Right renal pelvis (tissue), 4 donors: ENCODE data around the gene IQSEC1. TPM values are rescaled to one million over a fixed set of nuclear protein-coding genes. Genes with fewer than 3 reads are reported as not detected.
"Not testable (repeated sequence)": the region's sequence is repeated elsewhere in the genome, so short reads cannot be mapped to it uniquely, and the experiment has no call there.

Source experiments
- DNase-seq, 4 donors: peaks; one replicate each; pipeline ENCODE4 v3.0.0-alpha.2; 2013; ENCODE audit warnings: low read depth in 4 of 4, low spot score in 3 of 4, missing footprints in 1 of 4
- polyA plus RNA-seq, 4 donors: library from polyadenylated mRNA; unstranded; fragments of 120-200 nt; gene quantifications; one replicate each; pipeline ENCODE4 v1.2.1, GENCODE V29; 2013; ENCODE audit not compliant: insufficient read length in 4 of 4

IQSEC1 gene
- polyA plus RNA-seq, 4 donors = 29.4 to 35.5 (median 33.1) TPM

- DNase-seq = no peak
These were observed 182.4 kb downstream of the IQSEC1 start for GRCh38 chr3:12890610-12891390.

- DNase-seq = no peak
These were observed 186.5 kb downstream of the IQSEC1 start for GRCh38 chr3:12886736-12887135.

DNA sequence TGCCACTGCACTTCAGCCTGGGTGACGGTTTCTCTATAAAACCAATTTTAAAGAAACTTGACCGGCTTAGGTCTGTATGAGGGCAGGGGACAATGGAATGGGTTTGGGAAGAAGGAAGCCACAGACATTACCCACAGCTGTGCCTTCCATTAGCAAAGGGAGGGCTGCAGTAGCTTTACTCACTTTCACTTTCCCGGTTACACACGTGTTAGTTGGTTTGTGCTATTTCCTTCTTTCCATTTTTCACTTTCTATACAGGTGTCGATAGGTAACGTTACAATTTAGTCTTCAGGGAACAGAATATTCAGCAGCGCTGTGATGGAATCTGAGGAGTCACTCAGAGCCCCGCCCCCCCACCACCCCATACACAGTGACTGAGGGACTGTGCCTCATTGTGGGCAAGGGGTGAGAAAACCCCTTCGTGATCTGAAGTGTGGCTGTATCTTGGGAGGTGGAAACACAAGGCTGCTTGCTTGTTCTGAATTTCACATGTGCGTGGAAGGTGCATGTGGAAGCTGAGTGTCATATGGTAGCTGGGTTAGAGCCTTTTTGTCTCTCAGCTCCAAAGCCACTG, 187.0 kb downstream of the IQSEC1 start:
- no peak for DNase-seq

DNA sequence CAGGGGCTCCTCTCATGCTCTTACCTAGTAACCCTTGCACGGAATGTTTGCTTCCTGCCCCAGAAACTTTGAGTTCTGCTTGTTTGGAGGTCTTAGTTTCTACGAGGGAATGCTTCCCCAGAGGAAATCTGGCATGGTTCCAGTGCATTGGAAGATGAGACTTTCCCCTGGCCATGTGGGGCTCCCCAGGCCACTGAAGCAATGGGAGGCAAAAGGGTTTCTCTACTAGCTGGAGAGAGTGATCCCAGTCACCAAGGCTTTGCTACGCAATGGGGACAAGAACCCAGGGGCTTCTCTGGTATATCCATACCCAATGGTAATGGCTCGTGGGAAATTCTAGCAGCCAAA, 187.7 kb downstream of the IQSEC1 start:
- no peak for DNase-seq

DNA sequence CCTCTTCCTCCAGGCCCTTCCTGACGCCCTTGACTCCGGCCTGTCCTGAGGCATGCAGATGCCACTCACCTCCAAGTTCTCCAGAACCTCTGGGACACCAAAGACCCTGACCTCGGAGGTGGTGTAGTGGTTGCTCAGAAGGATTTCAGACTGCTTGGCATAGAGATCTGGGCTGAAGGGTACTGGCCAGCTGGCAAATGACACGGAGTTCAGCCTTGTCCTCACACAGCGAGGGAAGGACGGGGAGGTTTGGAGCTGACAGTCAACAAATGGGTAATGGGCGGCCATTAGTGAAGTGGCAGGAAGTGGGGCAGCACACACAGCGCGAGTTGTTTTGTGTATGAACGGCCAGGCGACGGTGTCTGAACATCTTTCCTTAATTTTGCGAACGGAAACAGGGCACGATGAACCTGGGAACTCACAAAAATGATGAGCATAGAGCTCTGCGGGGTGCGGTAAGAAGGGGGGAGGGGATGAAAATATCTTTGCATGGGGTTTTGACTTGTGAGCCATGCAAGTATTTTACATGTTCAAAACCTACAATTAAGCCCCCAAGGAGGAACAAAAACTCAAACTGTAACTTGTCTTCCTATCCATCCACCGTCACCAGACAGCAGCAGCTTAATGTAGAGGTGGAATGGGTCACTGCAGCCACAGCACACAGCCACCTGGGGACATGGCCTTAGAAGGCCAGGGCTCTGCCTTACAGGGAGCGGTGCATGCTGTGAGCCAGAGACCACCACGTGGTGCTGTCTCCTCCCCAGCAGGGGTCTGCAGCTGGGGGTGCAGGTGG, 188.2 kb downstream of the IQSEC1 start:
- DNase-seq = no peak

GRCh38 chr3:12884186-12884680, 189.0 kb downstream of the IQSEC1 start:
- no peak for DNase-seq

GRCh38 chr3:12882336-12883310, 190.6 kb downstream of the IQSEC1 start:
- no peak for DNase-seq

DNA sequence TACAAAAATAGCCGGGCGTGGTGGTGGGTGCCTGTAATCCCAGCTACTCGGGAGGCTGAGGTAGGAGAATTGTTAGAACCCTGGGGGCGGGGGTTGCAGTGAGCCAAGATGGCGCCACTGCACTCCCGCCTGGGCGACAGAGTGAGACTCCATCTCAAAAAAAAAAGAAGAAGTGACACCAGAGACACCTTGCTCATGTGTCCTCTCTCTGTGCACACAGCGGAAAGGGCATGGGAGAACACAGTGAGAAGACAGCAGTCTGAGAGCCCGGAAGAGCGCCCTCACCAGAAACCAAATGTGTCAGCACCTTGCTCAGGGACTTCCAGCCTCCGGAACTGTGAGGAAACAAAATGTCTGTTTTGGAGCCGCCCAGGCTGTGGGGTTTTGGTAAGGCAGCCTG, 191.4 kb downstream of the IQSEC1 start:
- not testable (repeated sequence) for DNase-seq

GRCh38 chr3:12879191-12879815, 193.9 kb downstream of the IQSEC1 start:
- no peak for DNase-seq

- not testable (repeated sequence) for DNase-seq
These were observed 194.5 kb downstream of the IQSEC1 start for GRCh38 chr3:12878758-12879157.

DNA sequence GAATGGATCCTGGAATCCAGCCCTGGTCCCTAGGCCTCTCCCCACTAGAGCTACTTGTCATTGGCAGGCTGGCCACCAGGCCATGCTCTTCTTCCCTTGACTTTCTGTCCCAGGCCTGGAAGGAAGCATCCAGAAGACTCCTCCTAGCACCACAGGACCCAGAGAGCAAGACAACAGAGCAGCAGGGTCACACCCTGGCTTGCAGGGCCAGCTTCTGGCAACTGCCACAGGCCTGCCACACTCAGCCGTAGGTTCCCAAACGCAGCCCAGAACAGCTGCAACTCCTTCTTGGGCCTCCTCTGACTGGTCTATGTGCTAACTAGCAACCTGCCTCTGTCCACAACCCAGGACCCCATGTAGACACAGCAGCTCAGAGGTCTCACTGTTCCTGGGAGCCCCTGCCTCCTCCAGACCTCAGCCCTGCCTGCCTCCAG, 195.1 kb downstream of the IQSEC1 start:
- no peak for DNase-seq

DNA sequence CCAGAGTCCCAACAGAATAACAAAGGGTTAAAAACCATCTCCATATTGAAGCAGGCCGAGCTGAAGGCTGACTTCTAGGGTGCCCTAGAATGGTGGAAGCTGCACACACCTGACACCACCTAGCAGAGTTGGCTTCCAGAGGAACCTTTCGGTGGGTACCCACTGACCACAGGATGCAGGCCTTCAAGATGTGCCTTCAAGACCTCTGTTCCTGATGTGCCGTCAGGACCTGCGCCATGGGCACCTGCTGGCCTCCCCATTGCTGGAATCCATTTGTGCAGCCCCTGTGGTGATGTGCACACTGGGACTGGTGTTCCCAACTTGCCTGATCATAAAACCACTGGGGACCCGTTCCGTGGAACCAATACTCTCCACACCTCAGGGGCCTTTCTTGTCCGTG, 196.2 kb downstream of the IQSEC1 start:
- DNase-seq = no peak

DNA sequence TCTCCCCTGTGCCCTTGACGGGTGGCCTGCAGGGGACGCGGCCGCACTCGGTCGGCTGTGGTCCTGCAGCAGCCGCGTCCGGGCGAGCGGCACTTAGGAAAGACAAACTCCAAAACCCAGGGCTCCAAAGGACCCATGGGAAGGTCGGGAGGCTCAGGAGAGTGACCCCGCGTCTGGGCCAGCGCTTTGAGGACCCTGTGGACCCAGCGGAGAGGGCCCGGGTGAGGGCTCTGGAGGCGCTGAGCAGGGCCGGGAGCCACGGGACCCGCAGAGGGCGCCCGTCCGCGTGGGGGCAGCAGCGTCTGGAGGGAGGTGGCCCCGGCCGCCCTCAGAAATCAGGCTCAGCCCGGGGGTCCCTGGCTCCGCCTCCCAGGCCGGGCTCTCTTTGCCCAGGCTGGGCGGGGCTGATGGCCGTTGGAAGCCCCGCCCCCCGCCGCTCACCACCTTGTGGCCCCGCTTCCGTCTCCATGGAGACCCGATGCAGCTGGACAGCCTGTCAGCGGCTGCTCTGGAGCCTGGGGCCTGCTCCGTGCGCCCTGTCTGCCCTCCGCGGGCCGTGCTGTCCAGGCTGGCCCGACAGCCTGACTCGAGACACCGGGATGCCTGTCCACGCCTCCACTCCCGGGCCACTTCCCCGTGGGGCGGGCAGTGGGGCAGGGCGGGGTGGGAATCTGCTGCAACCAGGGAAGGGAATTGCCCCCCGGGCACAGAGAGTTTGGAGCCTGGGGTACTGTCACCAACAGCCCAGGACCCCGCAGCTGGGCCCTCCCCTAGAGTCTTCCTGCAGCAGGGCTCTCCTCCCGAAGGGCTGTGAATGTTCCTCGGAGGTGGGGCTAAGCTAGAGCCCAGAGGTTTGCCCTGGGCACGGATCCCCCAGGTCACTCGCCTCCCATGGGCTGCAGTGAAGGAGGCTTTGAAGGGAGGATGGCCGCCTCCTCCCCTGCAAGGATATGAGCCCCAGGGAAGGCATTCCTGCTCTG, 197.1 kb downstream of the IQSEC1 start:
- DNase-seq = no peak

DNA sequence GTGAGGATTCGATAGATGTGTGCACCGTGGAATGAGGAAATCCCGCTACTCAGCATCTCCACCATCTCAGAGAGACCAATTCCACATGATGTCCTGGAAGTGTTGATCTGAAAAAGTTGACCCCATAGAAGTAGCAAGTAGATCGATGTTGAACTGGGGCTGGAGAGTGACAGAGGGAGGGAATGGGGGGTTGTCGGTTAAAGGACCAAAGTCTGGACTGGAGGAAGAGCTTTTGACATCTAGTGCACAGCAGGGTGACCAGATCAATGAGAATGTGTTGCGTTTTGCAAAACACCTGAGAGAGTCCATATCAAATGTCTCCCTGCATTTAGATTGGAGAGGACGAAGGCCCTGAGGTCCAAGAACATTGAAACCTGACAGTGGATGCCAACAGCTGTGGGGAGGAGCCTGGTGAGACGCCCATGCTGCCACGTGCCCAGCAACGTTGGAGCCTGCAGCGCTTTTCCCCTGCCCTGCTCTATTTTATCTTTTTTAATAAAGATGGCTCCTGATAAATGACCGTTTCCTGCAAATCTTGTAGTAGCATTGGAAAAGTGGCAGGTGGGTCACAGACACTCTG, 201.7 kb downstream of the IQSEC1 start:
- DNase-seq = no peak

- DNase-seq = no peak
These were observed 202.3 kb downstream of the IQSEC1 start for GRCh38 chr3:12870942-12871341.

DNA sequence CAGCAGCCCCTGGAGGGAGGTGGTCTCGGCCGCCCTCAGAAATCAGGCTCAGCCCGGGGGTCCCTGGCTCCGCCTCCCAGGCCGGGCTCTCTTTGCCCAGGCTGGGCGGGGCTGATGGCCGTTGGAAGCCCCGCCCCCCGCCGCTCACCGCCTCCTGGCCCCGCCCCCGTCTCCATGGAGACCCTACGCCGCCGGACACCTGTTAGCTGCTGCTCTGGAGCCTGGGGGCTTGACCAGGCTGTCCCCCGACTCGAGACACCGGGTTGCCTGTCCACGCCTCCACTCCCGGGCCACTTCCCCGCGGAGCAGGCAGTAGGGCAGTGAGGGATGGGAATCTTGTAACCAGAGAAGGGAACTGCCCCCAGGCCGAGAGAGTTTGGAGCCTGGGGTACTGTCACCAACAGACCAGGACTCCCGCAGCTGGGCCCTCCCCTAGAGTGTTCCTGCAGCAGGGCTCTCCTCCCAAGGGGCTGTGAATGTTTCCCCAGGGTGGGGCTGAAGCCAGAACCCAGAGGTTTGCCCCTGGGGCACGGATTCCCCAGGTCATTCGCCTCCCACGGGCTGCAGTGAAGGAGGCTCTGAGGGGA, 204.1 kb downstream of the IQSEC1 start:
- DNase-seq = peak in 2 of 4 donors; percentile 23 to 31

- peak; percentile 68 to 77 (median 72) for DNase-seq
These were observed 204.9 kb downstream of the IQSEC1 start for GRCh38 chr3:12868039-12869034.
